Measurements from ENCODE around the gene SPOCK2.
"Not testable (repeated sequence)": the region's sequence is repeated elsewhere in the genome, so short reads cannot be mapped to it uniquely, and the experiment has no call there.

Gene SPOCK2

GRCh38 chr10:72109636-72110157 is 21.3 kb upstream of the SPOCK2 start:
- H3K27ac ChIP-seq = peak overlapping the region in 5 of 21 experiments; percentile 12 to 73 (median 49)
- H3K4me3 ChIP-seq = no peak overlapping the region

- H3K4me3 ChIP-seq = no peak overlapping the region
- H3K27ac ChIP-seq = peak overlapping the region in 5 of 21 experiments; percentile 8 to 73 (median 49)
Observed at GRCh38 chr10:72108830-72109635, 20.7 kb upstream of the SPOCK2 start.

GRCh38 chr10:72108004-72108370 is 19.6 kb upstream of the SPOCK2 start:
- not testable (repeated sequence) for H3K4me3 ChIP-seq
- H3K27ac ChIP-seq = peak overlapping the region in 3 of 21 experiments; percentile 57 to 73 (median 69)

GRCh38 chr10:72107325-72108003 is 19.1 kb upstream of the SPOCK2 start:
- no peak overlapping the region for H3K4me3 ChIP-seq

GRCh38 chr10:72106896-72107295 is 18.5 kb upstream of the SPOCK2 start:
- Histone ChIP-seq H3K4me3 (no peak overlapping the region), H3K27ac (peak overlapping the region in 3 of 21 experiments; percentile 8 to 72 (median 42))

More at GRCh38 chr10:72107325-72108003, 19.1 kb upstream of the SPOCK2 start:
- peak overlapping the region in 4 of 21 experiments; percentile 2 to 73 (median 35) for H3K27ac ChIP-seq

- Histone ChIP-seq H3K4me3 (no peak overlapping the region), H3K27ac (peak overlapping the region in 3 of 21 experiments; percentile 8 to 72 (median 42))
Observed at GRCh38 chr10:72106154-72106849, 18.0 kb upstream of the SPOCK2 start.

DNA sequence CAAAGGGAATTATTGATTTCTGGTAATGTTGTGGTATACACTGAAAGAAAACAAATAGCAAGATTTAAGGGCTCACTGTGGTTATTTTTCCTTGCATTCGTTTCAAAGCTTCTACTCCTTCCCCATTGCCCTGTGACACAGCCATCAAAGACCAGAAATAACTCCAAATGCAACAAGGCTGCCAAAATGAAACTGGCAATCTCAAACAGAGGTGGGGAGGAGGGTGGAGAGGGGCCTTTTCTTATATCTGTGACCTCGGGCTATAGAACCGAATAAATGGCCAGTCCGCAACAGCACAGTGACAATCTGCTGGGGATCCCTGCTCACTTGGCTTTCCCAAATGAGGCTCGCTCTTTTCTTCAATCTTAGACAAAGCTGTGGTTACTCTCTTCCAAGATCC is 17.4 kb upstream of the SPOCK2 start:
- peak overlapping the region in 2 of 21 experiments; percentile 8 to 35 for H3K27ac ChIP-seq
- H3K4me3 ChIP-seq = no peak overlapping the region

DNA sequence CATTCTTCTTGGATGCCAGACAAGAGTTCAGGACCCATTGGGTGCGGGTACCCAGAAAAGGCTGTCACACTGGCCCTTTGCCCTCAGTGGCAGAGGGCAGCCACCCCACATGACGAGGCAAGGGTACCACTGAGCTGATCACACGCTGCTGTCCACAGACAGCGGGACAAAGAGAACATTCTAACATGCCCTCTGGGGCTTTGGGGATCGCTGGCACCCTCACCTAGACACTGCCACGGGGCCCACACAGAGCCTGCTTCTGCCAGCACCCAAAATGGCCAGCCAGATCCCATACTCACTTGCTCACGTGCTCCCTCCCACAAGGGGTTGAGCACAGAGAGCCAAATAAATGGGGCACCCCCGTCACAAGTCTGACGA is 16.7 kb upstream of the SPOCK2 start:
- Histone ChIP-seq H3K27ac (peak overlapping the region in 5 of 21 experiments; percentile 3 to 69 (median 35)), H3K4me3 (no peak overlapping the region)

DNA sequence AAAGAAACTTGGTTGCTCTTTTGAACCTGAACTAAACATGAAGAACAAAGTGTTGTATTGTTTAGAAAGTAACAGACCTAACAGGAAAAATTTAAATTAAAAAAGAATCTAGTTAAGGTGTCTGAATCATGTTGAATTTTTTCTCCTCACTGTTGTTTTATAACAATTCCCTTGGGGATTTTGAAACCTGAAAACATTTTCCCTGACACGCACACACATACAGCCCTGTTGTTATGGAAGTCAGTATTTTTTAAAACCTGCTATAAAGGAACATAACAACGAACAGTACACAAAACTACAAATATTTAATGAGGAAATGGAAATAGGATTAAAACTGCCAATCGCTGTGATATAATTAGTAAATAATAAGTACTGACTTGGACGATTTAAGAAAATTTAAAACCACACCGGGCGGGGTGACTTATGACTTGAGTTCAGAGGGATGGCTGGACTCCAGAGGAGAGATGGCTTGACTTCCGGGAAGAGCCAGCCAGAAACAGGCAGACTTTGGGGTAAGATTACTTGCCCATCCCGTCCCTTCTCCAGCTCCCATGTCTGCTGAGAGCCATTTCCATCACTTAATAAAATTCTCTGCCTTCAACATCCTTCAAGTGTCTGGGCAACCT is 16.2 kb upstream of the SPOCK2 start:
- Histone ChIP-seq H3K27ac (peak overlapping the region in 4 of 21 experiments; percentile 13 to 69 (median 43)), H3K4me3 (no peak overlapping the region)

DNA sequence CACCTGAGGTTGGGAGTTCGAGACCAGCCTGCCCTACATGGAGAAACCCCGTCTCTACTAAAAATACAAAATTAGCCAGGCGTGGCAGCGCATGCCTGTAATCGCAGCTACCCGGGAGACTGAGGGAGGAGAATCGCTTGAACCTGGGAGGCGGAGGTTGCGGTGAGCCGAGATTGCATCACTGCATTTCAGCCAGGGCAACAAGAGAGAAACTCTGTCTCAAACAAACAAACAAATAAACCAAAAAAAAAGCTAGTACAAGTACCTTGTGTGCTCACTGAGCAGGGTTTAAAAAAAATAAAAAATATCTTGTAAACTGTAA is 11.2 kb upstream of the SPOCK2 start:
- Histone ChIP-seq H3K27ac (no peak overlapping the region), H3K4me3 (no peak overlapping the region)

GRCh38 chr10:72098836-72099599 is 10.7 kb upstream of the SPOCK2 start:
- H3K4me3 ChIP-seq = no peak overlapping the region
- H3K27ac ChIP-seq = no peak overlapping the region

GRCh38 chr10:72098301-72098835 is 10.0 kb upstream of the SPOCK2 start:
- no peak overlapping the region for H3K27ac ChIP-seq
- no peak overlapping the region for H3K4me3 ChIP-seq

DNA sequence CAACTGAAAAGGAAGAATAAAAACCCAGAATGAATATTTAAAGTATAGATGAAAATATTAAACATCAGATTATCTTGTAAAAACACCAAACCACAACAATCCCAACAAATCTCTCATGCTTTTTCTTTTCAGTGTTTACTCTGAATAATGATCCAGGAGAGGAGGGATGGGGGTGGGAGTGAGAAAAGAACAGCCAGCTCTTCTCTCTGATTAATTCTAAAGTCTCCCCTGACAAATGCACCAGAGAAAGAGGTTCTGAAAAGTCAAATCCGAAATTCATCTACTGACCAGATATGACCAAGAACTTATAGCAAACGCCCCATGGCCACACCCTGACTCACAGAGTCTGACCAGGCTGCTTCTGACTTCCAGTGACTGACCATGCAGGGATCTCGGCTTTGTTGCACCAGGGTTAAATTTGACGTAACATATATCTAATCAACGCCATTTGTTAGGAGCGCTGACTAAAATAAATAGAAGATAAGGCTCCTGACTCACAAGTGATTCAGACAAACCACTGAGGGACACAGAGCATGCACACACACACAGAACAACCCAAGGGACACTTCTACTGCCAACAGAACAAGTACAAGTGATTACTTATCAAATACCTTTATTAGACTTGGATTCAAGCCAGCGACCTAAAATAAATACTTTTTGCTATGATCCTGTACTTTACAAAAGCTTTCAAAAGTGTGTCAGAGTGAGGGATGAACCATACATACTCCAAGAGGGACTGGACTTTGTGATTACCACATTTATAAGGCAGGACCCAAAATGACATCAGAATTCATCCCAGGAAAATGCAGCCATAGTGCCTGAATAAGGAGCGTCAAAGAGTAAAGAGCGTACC is 9.3 kb upstream of the SPOCK2 start:
- no peak overlapping the region for H3K27ac ChIP-seq
- no peak overlapping the region for H3K4me3 ChIP-seq

DNA sequence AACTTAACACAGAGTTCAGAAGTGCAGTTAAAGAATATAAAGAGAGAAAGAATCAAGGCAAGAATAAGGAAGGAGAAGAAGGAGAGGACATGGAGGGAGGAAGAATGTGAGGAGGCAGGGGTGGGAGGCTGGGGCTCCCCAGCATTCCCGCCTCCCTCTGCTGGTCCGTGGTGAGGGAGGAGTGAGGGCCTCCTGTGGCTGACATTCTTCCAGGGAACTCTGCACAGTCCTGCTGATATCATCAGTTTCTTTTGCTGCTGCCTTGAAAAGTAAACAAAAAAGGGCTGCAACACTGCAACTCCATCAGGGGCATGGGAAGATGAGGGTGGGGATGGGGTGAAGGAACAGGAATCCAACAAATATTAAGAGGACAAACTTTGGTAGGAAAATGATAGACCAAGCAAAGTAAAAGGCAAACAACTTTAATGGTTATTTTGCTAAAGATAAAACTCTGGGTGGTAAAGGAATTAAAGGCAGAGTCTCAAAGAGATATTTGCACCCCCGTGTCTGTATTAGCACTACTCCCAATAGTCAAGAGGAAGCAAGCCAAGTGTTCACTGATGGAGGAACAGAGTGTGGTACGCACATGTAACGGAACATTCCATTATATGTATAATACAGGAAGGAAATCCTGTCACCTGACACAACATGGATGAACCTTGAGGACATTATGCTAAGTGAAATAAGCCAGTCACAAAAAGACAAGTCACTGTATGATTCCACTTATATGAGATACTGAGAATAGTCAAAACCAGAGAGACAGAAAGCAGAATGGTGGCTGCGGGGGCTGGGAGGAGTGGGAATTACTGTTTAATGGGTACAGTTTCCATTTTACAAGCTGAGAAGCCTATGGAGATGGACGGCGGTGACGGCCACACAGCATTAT is 8.0 kb upstream of the SPOCK2 start:
- no peak overlapping the region for H3K27ac ChIP-seq
- H3K4me3 ChIP-seq = no peak overlapping the region

DNA sequence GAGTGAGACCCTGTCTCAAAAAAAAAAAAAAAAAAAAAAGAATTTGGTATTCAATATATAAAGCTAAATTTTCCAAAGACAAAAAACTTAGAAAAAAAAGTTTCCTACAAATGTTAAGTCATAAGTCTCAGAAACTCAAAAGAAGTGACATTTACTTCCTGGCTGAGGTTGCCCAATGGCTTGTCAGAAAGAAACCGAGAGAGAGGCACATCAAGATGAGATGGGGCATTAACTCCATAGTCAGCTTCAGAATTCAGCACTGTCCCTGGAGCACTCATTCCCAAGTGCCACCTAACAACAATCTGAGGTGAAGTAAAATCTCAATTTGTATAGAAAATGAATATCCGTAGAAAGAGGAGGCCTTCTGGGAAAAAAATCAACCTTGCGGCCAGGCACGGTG is 6.8 kb upstream of the SPOCK2 start:
- no peak overlapping the region for H3K27ac ChIP-seq
- H3K4me3 ChIP-seq = no peak overlapping the region

GRCh38 chr10:72094574-72094973 is 6.2 kb upstream of the SPOCK2 start:
- H3K4me3 ChIP-seq = no peak overlapping the region
- H3K27ac ChIP-seq = no peak overlapping the region

DNA sequence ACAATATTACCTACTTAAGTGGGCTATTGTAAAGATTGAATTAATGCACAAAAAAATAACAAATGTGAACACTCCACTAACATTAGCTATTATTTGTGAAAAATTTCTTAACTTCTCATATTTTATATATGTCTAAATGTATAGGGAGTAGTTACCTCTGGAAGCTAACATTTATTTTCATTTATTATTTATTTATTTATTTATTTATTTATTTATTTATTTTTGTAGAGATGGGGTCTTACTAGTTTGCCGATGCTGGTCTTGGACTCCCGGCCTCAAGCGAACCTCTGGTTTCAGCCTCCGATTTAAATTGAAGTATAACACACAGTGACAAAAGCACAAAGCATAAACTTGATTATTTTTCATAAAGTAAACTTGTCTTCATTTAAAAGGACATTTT is 5.1 kb upstream of the SPOCK2 start:
- Histone ChIP-seq H3K4me3 (no peak overlapping the region), H3K27ac (no peak overlapping the region)

All from skin epidermis (tissue), 12 donors.